DMS53 treated with DMSO at 0.1 percent for 48 hours (cell line): ENCODE data around the gene IPP.
"Not testable (repeated sequence)": the region's sequence is repeated elsewhere in the genome, so short reads cannot be mapped to it uniquely, and the experiment has no call there.

Experiments
- DNase-seq: peaks from one replicate; lab custom pipeline; 2025; ENCODE audit not compliant: unreplicated experiment; lab: John Stamatoyannopoulos, UW

Gene IPP

DNA sequence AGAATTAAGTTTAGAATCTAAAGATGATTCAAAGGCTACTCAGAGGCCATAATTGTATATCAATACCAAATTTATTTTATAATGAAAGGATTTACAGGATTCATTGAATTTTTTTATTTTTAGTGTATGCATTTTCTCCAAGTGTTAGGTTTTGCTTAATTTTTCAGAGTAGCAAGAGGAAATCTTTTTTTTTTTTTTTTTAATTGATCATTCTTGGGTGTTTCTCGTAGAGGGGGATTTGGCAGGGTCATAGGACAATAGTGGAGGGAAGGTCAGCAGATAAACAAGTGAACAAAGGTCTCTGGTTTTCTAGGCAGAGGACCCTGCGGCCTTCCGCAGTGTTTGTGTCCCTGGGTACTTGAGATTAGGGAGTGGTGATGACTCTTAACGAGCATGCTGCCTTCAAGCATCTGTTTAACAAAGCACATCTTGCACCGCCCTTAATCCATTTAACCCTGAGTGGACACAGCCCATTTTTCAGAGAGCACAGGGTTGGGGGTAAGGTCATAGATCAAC is 10.8 kb downstream of the IPP start:
- DNase-seq: not testable (repeated sequence)

DNA sequence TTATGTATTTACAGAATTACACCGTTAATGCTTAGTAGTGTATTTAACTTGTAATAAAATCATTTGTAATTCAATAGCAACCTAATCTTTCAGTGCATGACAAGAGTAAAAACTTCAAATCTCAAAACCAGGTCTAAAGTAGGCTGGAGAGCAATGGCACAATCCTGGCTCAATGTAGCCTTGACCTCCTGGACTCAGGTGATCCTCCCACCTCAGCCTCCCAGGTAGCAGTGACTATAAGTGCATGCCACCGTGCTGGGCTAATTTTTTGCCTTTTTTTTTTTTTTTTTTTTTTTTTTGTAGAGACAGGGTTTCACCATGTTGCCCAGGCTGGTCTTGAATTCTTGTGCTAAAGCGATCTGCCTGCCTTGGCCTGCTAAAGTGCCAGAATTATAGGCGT is 11.3 kb downstream of the IPP start:
- no peak for DNase-seq

DNA sequence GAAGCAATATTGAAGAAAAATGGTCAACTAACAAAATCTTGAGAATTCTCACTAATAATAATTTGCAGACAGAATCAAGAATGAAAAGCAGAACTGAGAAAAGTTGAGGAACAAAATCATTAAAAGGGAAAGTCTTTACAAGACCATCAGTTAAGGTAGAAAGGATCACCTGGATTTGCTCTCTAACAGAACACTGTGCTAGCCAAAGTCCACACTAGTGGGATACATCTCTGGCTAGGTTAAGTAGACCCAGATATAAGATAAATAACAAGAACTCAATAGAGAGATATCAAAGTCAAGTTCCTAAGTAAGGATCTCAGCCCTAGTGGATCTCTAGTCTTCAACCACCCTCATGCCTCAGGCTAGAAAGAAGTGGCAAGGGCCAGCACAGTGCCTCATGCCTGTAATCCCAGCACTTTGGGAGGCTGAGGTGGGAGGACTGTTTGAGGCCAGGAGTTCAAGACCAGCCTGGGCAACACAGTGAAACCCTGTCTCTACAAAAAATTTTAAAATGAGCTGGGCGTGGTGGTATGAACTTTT is 19.6 kb downstream of the IPP start:
- DNase-seq: no peak

GRCh38 chr1:45730075-45730779 is 20.2 kb downstream of the IPP start:
- DNase-seq: peak; percentile 68

- DNase-seq: not testable (repeated sequence)
Observed at GRCh38 chr1:45726007-45726406, 24.4 kb downstream of the IPP start.

GRCh38 chr1:45723248-45723930 is 27.1 kb downstream of the IPP start:
- no peak for DNase-seq

- DNase-seq: no peak
Observed at GRCh38 chr1:45722809-45723208, 27.6 kb downstream of the IPP start.

- DNase-seq: no peak
Observed at GRCh38 chr1:45721207-45721606, 29.2 kb downstream of the IPP start.

DNA sequence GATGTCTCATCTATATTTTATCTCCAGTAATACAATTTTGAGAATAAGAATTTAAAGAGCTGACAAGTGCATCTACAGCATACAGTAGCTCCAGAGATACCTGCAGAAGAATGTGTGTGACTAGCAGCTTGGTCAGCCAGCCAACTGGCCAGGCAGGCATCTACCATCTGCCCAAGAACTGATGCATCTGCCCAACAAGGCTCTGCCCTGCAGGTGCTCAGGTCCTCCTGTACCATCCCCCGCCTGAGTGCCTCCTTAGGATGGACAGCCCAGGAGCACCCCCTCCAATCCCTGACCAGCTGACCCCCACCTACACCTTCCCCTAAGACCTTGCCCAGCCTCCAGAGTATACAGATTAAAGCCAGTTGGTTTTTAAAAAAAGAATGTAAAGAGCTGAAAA is 32.2 kb downstream of the IPP start:
- no peak for DNase-seq

DNA sequence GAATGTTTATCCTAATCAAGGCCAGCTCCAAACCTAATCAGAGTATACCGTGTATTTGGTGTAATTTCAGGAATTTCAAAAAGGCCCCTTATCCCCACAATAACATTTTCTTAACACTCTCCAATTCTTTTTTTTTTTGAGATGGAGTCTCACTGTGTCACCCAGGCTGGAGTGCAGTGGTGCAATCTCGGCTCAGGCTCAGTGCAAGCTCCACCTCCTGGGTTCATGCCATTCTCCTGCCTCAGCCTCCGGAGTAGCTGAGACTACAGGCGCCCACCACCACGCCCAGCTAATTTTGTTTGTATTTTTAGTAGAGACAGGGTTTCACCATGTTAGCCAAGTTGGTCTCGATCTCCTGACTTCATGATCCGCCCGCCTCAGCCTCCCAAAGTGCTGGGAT is 33.1 kb downstream of the IPP start:
- not testable (repeated sequence) for DNase-seq

- DNase-seq: no peak
Observed at GRCh38 chr1:45716700-45717099, 33.8 kb downstream of the IPP start.

DNA sequence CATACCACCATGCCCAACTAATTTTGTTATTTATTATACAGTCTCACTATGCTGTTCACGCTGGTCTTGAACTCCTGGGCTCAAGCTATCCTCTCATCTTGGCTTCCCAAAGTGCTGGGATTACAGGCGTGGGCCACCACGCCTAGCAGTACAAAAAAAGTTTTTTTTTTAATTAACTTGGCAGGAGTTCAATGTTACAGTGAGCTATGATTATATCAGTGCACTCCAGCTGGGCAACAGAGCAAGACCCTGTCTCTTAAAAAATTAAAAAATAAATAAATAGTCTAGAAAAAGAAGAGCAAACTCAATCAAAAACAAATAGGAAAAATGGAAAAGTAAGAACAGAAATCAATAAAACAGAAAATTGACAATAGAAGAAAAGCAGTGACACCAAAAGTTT is 36.7 kb downstream of the IPP start:
- no peak for DNase-seq

DNA sequence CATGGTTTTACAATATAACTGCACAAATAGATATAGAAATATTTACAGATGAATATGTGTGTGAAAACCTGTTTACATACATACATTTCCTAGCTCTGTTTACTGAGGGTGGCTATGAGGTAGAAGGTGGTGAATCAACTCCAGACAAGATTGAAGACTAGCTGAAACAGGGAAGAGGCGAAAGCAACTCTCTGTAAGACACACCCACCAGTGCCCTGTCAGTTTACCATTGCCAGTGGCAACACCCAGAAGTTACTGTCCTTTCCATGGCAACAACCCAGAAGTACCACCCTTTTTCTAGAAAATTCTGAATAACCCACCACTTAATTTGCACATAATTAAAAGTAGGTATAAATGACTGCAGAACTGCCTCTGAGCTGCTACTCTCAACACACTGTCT is 45.8 kb downstream of the IPP start:
- DNase-seq: no peak

DNA sequence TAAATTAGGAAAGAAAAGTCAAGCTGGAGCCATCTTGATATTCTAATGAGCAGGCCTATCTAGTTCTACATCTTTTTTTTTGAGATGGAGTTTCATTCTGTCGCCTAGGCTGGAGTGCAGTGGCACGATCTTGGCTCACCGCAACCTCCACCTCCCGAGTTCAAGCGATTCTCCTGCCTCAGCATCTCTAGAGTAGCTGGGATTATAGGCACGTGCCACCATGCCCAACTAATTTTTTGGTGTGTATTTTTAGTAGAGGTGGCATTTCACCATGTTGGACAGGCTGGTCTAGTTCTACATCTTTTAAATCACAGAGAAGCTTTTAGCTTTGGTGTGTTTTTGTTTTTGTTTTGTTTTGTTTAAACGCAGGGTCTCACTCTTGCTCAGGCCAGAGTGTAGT is 55.6 kb downstream of the IPP start:
- no peak for DNase-seq

- not testable (repeated sequence) for DNase-seq
Observed at GRCh38 chr1:45693811-45694210, 56.6 kb downstream of the IPP start.

GRCh38 chr1:45687754-45688740 is 62.4 kb downstream of the IPP start, which contains the start of gene TMEM69:
TSS of gene TMEM69 (plus strand) at chr1:45688181. CDS start at chr1:45691069, 2,888 bp downstream.
- peak; percentile 86 for DNase-seq

- DNase-seq: peak; percentile 99
Observed at GRCh38 chr1:45687014-45687753, 63.3 kb downstream of the IPP start.

GRCh38 chr1:45686288-45687013 is 64.0 kb downstream of the IPP start, which contains the start of gene GPBP1L1:
TSS of gene GPBP1L1 (minus strand) at chr1:45686533. CDS start at chr1:45659087, 27,446 bp downstream.
- DNase-seq: peak; percentile 92

- peak; percentile 56 for DNase-seq
Observed at GRCh38 chr1:45686015-45686287, 64.5 kb downstream of the IPP start.
